Stimulated activated naive CD8-positive, alpha-beta T cell treated with anti-CD3 and anti-CD28 coated beads, Interleukin-15, Interleukin-2, amounts not matched to agents 100 ng/mL and 50 ng/mL, for 24 hours (primary cell): Measurements from ENCODE around the gene SAP30BP.

ENCODE experiments used
- H3K27ac Mint-ChIP-seq: one replicate; pipeline ENCODE4 v1.8.0; 2021; ENCODE audit warnings: mild to moderate bottlenecking, mixed read lengths
- H3K27me3 Mint-ChIP-seq: one replicate; pipeline ENCODE4 v1.8.0; 2021; ENCODE audit warnings: mixed read lengths
- H3K36me3 Mint-ChIP-seq: one replicate; pipeline ENCODE4 v1.8.0; 2021; ENCODE audit warnings: low read depth, mixed read lengths
- H3K4me1 Mint-ChIP-seq: one replicate; pipeline ENCODE4 v1.8.0; 2021; ENCODE audit warnings: low read depth, mixed read lengths
- H3K4me3 Mint-ChIP-seq: one replicate; pipeline ENCODE4 v1.8.0; 2021; ENCODE audit warnings: mild to moderate bottlenecking, mixed read lengths
- H3K9me3 Mint-ChIP-seq: one replicate; pipeline ENCODE4 v1.8.0; 2021; ENCODE audit warnings: mixed read lengths

The SAP30BP gene

DNA sequence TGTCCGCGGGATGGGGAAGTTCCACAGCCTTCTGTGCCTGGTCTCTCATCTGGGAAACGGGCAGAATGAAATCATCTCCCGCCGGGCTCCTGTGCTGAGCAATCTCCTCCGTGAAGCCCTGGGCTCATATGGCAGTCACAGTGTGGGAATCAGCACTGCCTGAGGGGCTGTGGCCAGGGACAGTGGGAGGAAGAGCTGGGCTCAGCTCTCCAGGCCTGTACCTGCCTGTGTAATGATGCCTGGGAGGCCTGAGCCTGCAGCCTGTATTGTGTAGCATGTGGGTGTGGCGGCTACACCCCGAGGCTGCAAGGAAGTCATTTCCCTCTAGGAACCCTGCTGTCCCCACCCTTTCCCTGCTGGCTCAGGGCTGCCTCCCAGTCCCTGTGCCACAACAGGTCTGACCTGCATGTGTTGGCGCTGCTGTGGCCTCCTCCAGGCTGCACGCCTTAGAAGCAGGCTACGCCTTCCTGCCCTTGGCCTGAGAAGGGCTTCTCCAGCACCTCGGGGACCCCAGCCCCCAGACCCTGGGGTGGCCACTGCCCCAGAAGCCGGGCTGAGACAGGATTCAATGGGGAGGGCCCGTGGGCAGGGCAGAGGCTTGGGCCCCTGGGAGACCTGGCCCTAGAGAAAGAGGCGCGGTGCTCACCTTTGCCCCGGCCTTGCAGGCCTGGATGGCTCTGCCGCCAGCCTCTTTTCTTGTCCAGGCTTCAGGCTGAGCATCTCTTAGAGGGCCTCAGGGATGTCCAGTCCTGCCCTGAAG lies 56.2 kb downstream of the SAP30BP start:
- H3K4me1 Mint-ChIP-seq, result peaks cover 4% of the 10 kb centered on the region
- no peak overlapping the region for H3K27ac Mint-ChIP-seq
- peaks cover 13% of the 10 kb centered on the region for H3K27me3 Mint-ChIP-seq
- H3K36me3 Mint-ChIP-seq, result no peaks in the 10 kb centered on the region
- no peaks in the 10 kb centered on the region for H3K9me3 Mint-ChIP-seq
- H3K4me3 Mint-ChIP-seq, result no peak overlapping the region

- Mint-ChIP-seq H3K36me3 (no peaks in the 10 kb centered on the region), H3K4me1 (peaks cover 4% of the 10 kb centered on the region), H3K27me3 (peaks cover 13% of the 10 kb centered on the region), H3K27ac (no peak overlapping the region), H3K9me3 (no peaks in the 10 kb centered on the region), H3K4me3 (no peak overlapping the region)
Measured at GRCh38 chr17:75724016-75725003, 57.2 kb downstream of the SAP30BP start.

GRCh38 chr17:75725504-75725903 lies 58.4 kb downstream of the SAP30BP start:
- no peak overlapping the region for H3K4me3 Mint-ChIP-seq
- H3K9me3 Mint-ChIP-seq, result no peaks in the 10 kb centered on the region
- no peaks in the 10 kb centered on the region for H3K36me3 Mint-ChIP-seq
- H3K27ac Mint-ChIP-seq, result no peak overlapping the region
- peaks cover 3% of the 10 kb centered on the region for H3K4me1 Mint-ChIP-seq
- peaks cover 3% of the 10 kb centered on the region for H3K27me3 Mint-ChIP-seq

GRCh38 chr17:75727391-75727790 lies 60.3 kb downstream of the SAP30BP start:
- Mint-ChIP-seq H3K4me1 (no peaks in the 10 kb centered on the region), H3K4me3 (no peak overlapping the region), H3K27me3 (no peaks in the 10 kb centered on the region), H3K36me3 (no peaks in the 10 kb centered on the region), H3K9me3 (no peaks in the 10 kb centered on the region), H3K27ac (no peak overlapping the region)

- Mint-ChIP-seq H3K36me3 (no peaks in the 10 kb centered on the region), H3K27ac (no peak overlapping the region), H3K4me3 (no peak overlapping the region), H3K4me1 (no peaks in the 10 kb centered on the region), H3K9me3 (no peaks in the 10 kb centered on the region), H3K27me3 (no peaks in the 10 kb centered on the region)
Measured at GRCh38 chr17:75729351-75729750, 62.2 kb downstream of the SAP30BP start.

- Mint-ChIP-seq H3K9me3 (no peaks in the 10 kb centered on the region), H3K27ac (no peak overlapping the region), H3K4me1 (no peaks in the 10 kb centered on the region), H3K27me3 (no peaks in the 10 kb centered on the region), H3K36me3 (no peaks in the 10 kb centered on the region), H3K4me3 (no peak overlapping the region)
Measured at GRCh38 chr17:75730065-75730464, 62.9 kb downstream of the SAP30BP start.

GRCh38 chr17:75731086-75731715 lies 64.1 kb downstream of the SAP30BP start:
- no peaks in the 10 kb centered on the region for H3K27me3 Mint-ChIP-seq
- no peaks in the 10 kb centered on the region for H3K9me3 Mint-ChIP-seq
- H3K27ac Mint-ChIP-seq, result no peak overlapping the region
- H3K4me1 Mint-ChIP-seq, result no peaks in the 10 kb centered on the region
- H3K4me3 Mint-ChIP-seq, result no peak overlapping the region
- H3K36me3 Mint-ChIP-seq, result no peaks in the 10 kb centered on the region

- H3K4me3 Mint-ChIP-seq, result no peak overlapping the region
- H3K27me3 Mint-ChIP-seq, result no peaks in the 10 kb centered on the region
- no peaks in the 10 kb centered on the region for H3K4me1 Mint-ChIP-seq
- no peak overlapping the region for H3K27ac Mint-ChIP-seq
- no peaks in the 10 kb centered on the region for H3K9me3 Mint-ChIP-seq
- H3K36me3 Mint-ChIP-seq, result no peaks in the 10 kb centered on the region
Measured at GRCh38 chr17:75731716-75732498, 64.8 kb downstream of the SAP30BP start.

GRCh38 chr17:75733471-75733870 lies 66.3 kb downstream of the SAP30BP start:
- H3K27ac Mint-ChIP-seq, result no peak overlapping the region
- no peaks in the 10 kb centered on the region for H3K36me3 Mint-ChIP-seq
- H3K4me1 Mint-ChIP-seq, result no peaks in the 10 kb centered on the region
- H3K9me3 Mint-ChIP-seq, result no peaks in the 10 kb centered on the region
- no peaks in the 10 kb centered on the region for H3K27me3 Mint-ChIP-seq
- H3K4me3 Mint-ChIP-seq, result no peak overlapping the region

DNA sequence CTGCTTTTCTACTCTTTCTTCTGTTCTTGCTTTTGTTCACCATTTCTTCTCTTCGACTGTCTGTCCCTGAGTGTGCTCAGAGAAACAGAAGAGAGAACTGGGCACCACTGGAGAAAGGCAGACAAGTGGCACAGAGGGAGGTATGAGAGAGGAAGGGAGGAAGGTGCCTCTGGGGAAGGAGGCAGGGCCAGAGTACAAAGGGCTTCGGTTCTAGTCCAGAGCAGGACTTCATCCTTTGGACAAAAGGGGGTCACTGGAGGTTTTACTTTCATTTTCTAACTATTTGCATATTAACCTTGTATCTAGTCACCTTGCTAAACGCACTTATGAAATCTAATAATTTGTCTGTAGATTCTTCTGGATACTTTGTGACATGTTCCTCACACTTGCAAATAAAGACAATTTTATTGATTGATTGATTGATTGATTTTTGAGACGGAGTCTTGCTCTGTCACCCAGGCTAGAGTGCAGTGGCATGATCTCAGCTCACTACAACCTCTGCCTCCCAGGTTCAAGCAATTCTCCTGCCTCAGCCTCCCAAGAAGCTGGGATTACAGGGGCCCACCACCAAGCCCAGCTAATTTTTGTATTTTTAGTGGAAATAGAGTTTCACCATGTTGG lies 67.6 kb downstream of the SAP30BP start:
- Mint-ChIP-seq H3K4me3 (no peak overlapping the region), H3K9me3 (no peaks in the 10 kb centered on the region), H3K27ac (no peak overlapping the region), H3K4me1 (no peaks in the 10 kb centered on the region), H3K27me3 (no peaks in the 10 kb centered on the region), H3K36me3 (no peaks in the 10 kb centered on the region)

DNA sequence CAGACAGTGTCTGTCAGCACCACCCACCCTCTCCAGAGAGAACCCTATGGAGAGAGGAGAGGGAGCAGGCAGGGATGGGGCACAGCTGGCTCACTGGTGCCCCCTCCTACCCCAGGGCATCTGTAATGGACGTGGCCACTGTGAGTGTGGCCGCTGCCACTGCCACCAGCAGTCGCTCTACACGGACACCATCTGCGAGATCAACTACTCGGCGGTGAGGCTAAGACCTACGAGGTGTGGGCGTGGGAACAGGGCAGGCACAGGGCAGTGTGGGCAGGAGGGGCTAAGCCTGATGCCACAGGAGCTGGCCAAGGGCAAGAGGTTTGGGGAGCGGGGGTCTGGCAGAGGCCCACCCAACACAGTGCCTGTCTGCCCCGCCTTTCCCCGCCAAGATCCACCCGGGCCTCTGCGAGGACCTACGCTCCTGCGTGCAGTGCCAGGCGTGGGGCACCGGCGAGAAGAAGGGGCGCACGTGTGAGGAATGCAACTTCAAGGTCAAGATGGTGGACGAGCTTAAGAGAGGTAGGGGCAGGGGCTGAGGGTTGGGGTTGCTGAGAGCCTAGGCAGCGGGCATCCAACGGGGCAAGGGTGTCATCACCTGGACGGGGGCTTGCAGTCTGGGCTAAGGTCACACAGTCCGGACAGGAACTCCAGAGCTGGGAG lies 69.2 kb downstream of the SAP30BP start:
- H3K27me3 Mint-ChIP-seq, result no peaks in the 10 kb centered on the region
- H3K27ac Mint-ChIP-seq, result no peak overlapping the region
- H3K4me1 Mint-ChIP-seq, result no peaks in the 10 kb centered on the region
- no peak overlapping the region for H3K4me3 Mint-ChIP-seq
- no peaks in the 10 kb centered on the region for H3K36me3 Mint-ChIP-seq
- no peaks in the 10 kb centered on the region for H3K9me3 Mint-ChIP-seq

- H3K27ac Mint-ChIP-seq, result no peak overlapping the region
- H3K9me3 Mint-ChIP-seq, result no peaks in the 10 kb centered on the region
- H3K27me3 Mint-ChIP-seq, result no peaks in the 10 kb centered on the region
- H3K4me1 Mint-ChIP-seq, result no peaks in the 10 kb centered on the region
- no peak overlapping the region for H3K4me3 Mint-ChIP-seq
- no peaks in the 10 kb centered on the region for H3K36me3 Mint-ChIP-seq
Measured at GRCh38 chr17:75737133-75737962, 70.2 kb downstream of the SAP30BP start.

GRCh38 chr17:75738218-75738802 lies 71.2 kb downstream of the SAP30BP start:
- H3K27me3 Mint-ChIP-seq, result no peaks in the 10 kb centered on the region
- H3K36me3 Mint-ChIP-seq, result no peaks in the 10 kb centered on the region
- no peaks in the 10 kb centered on the region for H3K9me3 Mint-ChIP-seq
- no peak overlapping the region for H3K27ac Mint-ChIP-seq
- H3K4me3 Mint-ChIP-seq, result no peak overlapping the region
- H3K4me1 Mint-ChIP-seq, result no peaks in the 10 kb centered on the region
